BE2C (cell line): ENCODE data around the gene LIN37.
"Not testable (repeated sequence)": the region's sequence is repeated elsewhere in the genome, so short reads cannot be mapped to it uniquely, and the experiment has no call there.

Experiments used
- DNase-seq: peaks from one replicate; pipeline ENCODE4 v3.0.0-alpha.2; 2020
- H3K27me3 ChIP-seq: fragments of 250-450 bp; sonication (Bioruptor Pico); 2 replicates; pipeline ENCODE4 v1.5.1; 2020; ENCODE audit warnings: mild to moderate bottlenecking
- H3K36me3 ChIP-seq: fragments of 250-450 bp; sonication (Bioruptor Pico); 2 replicates; pipeline ENCODE4 v1.5.1; 2020; ENCODE audit warnings: mild to moderate bottlenecking
- H3K4me1 ChIP-seq: fragments of 250-450 bp; sonication (Bioruptor Pico); 2 replicates; pipeline ENCODE4 v1.5.1; 2020
- H3K4me3 ChIP-seq: 2 replicates; pipeline ENCODE4 v1.5.1; 2011; ENCODE audit warnings: low read depth, low read length
- H3K9me3 ChIP-seq: fragments of 250-450 bp; sonication (Bioruptor Pico); 2 replicates; pipeline ENCODE4 v1.5.1; 2020
- TF ChIP-seq, protein P1 (sequence below): IDR thresholded peaks from 2 replicates; pipeline ENCODE4 v1.5.1; 2012; ENCODE audit warnings: mild to moderate bottlenecking, low read depth, low read length

Gene LIN37

DNA sequence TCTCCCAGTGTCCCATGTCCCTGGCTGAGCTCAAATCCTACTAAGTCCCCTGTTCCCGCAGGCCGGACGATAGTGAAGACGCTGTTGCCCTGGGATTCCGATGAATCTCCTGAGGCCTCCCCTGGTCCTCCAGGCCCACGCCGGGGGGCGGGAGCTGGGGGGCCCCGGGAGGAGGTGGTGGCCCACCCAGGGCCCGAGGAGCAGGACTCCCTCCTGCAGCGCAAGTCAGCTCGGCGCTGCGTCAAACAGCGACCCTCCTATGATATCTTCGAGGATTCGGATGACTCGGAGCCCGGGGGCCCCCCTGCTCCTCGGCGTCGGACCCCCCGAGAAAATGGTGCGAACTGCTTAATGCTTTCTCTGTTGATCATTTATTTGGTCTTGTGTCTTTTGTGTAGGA is 24.7 kb upstream of the LIN37 start:
- Histone ChIP-seq H3K27me3 (no peaks in the 10 kb centered on the region), H3K9me3 (no peaks in the 10 kb centered on the region), H3K4me3 (no peak overlapping the region), H3K36me3 (peaks cover 79% of the 10 kb centered on the region), H3K4me1 (no peaks in the 10 kb centered on the region)
- no peak for DNase-seq
- TF ChIP-seq, protein P1, sequence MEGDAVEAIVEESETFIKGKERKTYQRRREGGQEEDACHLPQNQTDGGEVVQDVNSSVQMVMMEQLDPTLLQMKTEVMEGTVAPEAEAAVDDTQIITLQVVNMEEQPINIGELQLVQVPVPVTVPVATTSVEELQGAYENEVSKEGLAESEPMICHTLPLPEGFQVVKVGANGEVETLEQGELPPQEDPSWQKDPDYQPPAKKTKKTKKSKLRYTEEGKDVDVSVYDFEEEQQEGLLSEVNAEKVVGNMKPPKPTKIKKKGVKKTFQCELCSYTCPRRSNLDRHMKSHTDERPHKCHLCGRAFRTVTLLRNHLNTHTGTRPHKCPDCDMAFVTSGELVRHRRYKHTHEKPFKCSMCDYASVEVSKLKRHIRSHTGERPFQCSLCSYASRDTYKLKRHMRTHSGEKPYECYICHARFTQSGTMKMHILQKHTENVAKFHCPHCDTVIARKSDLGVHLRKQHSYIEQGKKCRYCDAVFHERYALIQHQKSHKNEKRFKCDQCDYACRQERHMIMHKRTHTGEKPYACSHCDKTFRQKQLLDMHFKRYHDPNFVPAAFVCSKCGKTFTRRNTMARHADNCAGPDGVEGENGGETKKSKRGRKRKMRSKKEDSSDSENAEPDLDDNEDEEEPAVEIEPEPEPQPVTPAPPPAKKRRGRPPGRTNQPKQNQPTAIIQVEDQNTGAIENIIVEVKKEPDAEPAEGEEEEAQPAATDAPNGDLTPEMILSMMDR, result no peak

DNA sequence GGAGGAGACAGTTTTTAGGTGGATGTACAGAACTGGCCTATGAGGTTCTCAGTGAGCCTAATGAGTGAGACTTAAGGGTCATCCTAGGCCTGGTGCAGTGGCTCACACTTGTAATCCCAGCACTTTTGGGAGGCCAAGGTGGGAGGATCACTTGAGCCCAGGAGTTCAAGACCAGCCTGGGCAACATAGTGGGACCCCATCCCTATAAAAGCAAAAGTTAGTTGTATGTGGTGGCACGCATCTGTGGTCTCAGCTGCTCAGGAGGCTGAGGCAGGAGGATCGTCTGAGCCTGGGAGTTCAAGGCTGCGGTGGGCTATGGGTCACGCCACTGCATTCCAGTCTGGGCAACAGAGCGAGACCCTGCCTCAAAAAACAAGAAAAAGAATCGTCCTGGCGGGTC is 24.2 kb upstream of the LIN37 start:
- H3K9me3 ChIP-seq, H3K27me3 ChIP-seq, DNase-seq, H3K4me3 ChIP-seq, H3K4me1 ChIP-seq: not testable (repeated sequence)
- peaks cover 84% of the 10 kb centered on the region for H3K36me3 ChIP-seq

DNA sequence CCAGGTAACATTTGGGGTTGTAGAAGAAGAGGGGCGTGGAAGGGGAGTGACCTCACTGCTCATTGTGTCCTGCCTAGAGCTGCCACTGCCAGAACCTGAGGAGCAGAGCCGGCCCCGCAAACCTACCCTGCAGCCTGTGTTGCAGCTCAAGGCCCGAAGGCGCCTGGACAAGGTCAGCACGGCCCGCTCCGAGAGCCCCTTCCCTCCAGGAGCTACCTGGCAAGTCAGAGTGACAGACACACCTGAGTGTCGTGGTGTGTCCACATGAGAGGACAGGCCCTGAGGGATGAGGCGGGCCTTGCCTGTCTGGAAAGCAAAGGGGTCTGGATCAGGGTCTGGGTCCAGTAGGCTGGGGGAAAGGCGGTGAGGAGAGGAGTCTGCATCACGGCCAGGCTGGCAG is 23.8 kb upstream of the LIN37 start:
- Histone ChIP-seq H3K36me3 (peaks cover 88% of the 10 kb centered on the region), H3K27me3 (no peaks in the 10 kb centered on the region), H3K4me1 (no peaks in the 10 kb centered on the region), H3K9me3 (no peaks in the 10 kb centered on the region), H3K4me3 (no peak overlapping the region)
- no peak for DNase-seq
- TF ChIP-seq, protein P1, result no peak

DNA sequence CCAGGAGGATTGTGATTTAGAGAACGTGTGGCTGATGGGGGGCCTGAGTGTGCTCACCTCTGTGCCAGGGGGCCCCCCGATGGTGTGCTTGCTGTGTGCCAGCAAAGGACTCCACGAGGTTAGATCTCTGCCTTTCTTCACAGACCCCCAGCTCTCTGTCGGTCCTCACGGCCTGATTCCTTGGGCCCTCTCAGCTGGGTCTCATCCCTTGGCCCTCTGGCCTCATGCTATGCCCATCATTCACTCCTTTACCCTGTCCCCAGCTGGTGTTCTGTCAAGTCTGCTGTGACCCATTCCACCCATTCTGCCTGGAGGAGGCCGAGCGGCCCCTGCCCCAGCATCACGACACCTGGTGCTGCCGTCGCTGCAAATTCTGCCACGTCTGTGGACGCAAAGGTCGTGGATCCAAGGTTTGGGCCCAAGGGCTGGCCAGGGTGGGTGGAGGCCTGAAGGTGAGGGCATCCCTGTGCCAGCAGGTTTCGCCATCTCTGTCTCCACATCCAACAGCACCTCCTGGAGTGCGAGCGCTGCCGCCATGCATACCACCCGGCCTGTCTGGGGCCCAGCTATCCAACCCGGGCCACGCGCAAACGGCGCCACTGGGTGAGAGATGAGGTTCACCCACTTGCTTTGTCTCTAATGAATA is 23.0 kb upstream of the LIN37 start:
- peaks cover 88% of the 10 kb centered on the region for H3K36me3 ChIP-seq
- DNase-seq, result no peak
- TF ChIP-seq, protein P1, result no peak
- no peaks in the 10 kb centered on the region for H3K4me1 ChIP-seq
- no peak overlapping the region for H3K4me3 ChIP-seq
- no peaks in the 10 kb centered on the region for H3K27me3 ChIP-seq
- no peaks in the 10 kb centered on the region for H3K9me3 ChIP-seq

DNA sequence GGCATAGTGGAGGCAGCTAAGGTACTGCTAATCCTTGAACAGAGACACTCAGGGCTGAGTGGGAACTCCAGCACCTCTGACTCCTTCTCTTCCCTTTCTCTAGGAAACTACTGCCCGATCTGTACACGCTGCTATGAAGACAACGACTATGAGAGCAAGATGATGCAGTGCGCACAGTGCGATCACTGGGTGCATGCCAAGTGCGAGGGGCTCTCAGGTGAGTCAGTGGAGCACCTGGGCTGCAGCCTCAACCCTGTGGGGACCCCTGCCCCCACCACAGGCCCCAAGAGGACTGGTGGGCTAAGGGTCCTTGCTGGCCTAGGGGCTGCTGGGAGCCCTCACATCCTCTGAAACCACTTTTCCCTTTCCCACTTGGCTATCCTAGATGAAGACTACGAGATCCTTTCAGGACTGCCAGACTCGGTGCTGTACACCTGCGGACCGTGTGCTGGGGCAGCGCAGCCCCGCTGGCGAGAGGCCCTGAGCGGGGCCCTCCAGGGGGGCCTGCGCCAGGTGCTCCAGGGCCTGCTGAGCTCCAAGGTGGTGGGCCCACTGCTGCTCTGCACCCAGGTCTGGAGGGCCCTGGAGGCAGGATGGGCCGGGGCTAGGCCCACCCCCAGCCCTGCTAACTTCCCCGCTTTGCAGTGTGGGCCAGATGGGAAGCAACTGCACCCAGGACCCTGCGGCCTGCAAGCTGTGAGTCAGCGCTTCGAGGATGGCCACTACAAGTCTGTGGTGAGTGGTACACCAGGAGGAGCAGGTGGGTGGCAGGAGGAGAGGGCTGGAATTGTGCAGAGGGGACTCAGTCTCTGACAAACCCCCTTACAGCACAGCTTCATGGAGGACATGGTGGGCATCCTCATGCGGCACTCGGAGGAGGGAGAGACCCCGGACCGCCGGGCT is 21.1 kb upstream of the LIN37 start:
- Histone ChIP-seq H3K9me3 (no peaks in the 10 kb centered on the region), H3K4me1 (no peaks in the 10 kb centered on the region), H3K27me3 (no peaks in the 10 kb centered on the region), H3K36me3 (peaks cover 97% of the 10 kb centered on the region), H3K4me3 (no peak overlapping the region)
- no peak for DNase-seq
- TF ChIP-seq, protein P1, result no peak

DNA sequence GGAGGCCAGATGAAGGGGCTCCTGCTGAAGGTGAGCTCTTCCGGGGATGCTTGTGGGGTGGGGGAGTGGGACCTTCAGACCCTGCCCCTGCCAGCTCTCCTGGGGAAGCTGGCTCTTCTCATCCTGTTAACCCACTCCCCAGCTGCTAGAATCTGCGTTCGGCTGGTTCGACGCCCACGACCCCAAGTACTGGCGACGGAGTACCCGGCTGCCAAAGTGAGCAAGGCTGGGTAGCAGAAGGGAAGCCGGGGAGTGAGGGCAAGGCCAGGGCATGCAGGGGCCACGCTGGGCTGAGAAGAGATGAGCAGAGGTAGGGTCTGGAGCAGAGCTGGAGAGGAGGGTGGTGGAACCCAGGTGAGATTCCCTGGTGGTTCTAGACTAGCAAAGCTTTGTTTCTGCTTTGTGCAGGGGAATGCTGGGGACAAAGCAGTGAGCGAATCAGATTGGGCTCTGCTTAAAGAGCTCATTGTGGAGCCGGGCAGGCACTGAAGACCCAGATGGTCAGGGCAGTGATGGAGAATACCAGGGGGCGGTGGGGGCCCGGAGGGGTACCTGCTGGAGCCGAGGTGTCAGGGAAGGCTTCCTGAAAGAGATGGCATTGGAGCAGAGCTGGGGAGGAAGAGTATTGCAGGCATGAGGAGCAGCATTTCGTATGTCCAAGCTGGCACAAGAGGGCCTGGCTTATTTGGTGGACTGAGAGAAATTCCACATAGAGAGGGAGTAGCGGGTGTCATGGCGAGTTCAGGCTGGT is 20.2 kb upstream of the LIN37 start:
- H3K4me3 ChIP-seq, result no peak overlapping the region
- peaks cover 95% of the 10 kb centered on the region for H3K36me3 ChIP-seq
- no peaks in the 10 kb centered on the region for H3K4me1 ChIP-seq
- no peaks in the 10 kb centered on the region for H3K27me3 ChIP-seq
- no peaks in the 10 kb centered on the region for H3K9me3 ChIP-seq
- no peak for DNase-seq
- TF ChIP-seq, protein P1, result no peak
